Esophagus mucosa (tissue), 1 donor: ENCODE results near the gene OR4M1. TPM values are rescaled to one million over a fixed set of nuclear protein-coding genes. Genes with fewer than 3 reads are reported as not detected.
"Not testable (repeated sequence)": the region's sequence is repeated elsewhere in the genome, so short reads cannot be mapped to it uniquely, and the experiment has no call there.

ENCODE experiments used
- ATAC-seq: fragments of 200-7000 bp; cut with Tn5 transposase; one replicate; pipeline ENCODE4 v1.9.1; 2020
- total RNA-seq: library from RNA; stranded (reverse); gene quantifications from one replicate; pipeline ENCODE4 v1.2.4, GENCODE V29; 2023
- donor health status: DM: yes; HTN: yes; CAD: no.

The OR4M1 gene, protein sequence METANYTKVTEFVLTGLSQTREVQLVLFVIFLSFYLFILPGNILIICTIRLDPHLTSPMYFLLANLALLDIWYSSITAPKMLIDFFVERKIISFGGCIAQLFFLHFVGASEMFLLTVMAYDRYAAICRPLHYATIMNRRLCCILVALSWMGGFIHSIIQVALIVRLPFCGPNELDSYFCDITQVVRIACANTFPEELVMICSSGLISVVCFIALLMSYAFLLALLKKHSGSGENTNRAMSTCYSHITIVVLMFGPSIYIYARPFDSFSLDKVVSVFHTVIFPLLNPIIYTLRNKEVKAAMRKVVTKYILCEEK
- not detected for total RNA-seq

DNA sequence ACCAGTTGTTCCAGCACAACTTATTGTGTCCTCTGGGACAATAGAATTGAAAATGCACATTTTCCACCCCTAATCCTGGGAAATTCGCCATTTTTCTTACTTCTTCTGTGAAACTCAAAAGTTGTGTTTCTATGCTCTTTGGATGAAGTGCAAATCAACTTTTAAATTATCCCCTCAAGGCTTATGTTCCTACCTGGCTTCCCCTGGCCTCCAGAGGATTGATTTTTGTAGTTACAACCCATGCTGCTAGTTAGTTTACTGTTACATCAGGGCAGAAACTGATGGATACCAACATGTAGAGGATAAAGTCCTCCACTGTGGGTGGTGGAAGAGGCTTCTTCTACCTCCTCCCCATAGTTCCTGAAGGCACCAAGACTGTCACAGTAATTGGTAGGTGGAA is at the start of gene OR4M1:
Gene OR4M1, plus strand, starts transcription at position 301 of the 400 bp plus-strand sequence. CDS start 6,819 bp downstream, outside the sequence.
- not testable (repeated sequence) for ATAC-seq

DNA sequence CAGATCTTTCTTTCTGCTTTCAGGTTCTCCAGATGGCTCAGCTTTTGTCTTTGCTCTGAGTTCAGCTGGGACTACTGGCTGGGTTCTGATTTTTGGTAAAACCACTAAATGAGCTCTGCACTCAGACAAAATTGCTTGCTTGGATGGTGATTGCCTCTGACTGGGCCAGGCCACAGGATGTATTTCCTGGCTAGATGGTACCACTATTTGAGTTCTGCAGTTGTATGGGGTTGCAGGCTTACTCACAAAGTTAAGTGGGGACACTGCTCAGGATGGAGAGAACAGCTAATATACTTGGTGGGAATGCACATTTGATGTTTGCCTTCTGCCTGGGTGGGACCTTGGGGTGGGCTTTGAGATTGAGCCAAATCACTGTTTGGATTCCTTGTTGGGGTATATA is 43.9 kb upstream of the OR4M1 start:
- ATAC-seq, result no peak

DNA sequence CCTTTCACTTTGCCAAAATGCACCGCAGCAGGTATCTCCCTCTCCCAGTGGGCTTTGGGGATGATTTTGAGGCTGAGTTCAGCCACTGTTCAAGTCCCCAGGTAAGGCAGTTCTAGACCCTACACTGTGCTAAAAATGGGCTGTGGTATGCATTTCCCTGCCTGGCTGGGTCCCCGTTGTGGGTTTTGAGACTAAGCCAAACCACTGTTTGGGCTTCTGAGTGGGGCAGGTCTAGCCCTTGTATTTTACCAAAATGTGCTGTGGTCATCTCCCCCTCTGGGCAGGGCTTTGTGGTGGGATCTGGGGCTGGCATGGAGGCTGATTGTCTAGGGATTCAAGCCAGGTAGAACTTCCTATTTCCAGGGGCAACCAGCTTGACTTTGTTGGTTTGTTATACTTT is 43.5 kb upstream of the OR4M1 start:
- no peak for ATAC-seq

DNA sequence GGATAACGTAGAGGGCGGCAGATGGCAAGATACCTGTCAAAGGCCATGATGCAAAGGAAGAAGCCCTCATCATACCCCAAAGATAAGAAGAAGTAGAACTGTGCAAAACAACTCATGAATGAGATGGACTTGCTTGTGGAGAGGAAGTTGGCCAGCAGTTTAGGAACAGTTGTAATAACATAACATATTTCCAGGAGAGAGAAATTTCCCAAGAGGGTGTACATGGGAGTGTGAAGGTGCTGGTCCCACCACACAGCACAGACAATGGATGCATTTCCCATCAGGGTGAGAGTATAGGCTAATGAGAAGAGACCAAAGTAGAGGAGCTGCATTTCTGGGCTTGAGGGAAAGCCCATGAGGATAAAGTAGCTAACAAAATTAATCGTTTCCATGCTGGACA is 39.4 kb upstream of the OR4M1 start:
- not testable (repeated sequence) for ATAC-seq

DNA sequence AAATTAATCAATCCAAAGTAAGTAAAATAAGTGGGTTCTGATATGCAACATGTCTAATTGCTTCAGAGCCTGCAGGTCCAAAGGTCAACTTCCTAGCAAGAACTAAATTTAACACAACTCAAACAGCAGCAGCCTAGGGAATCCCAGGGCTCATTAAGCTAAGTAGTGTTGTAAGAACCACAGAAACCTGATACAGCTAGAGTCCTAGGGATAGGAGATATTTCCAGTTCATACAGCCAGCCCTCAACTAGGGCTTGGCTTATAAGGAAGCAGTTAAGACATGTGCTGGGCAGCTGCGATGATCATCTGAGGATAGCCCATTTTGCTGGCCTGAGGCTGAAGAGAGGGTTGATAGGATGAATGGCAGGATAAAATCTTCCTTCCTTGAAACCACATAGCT is 30.0 kb upstream of the OR4M1 start, which contains the start of gene OR4Q3:
Gene OR4Q3, plus strand, starts transcription at position 316 of the 400 bp plus-strand sequence.
- no peak for ATAC-seq

DNA sequence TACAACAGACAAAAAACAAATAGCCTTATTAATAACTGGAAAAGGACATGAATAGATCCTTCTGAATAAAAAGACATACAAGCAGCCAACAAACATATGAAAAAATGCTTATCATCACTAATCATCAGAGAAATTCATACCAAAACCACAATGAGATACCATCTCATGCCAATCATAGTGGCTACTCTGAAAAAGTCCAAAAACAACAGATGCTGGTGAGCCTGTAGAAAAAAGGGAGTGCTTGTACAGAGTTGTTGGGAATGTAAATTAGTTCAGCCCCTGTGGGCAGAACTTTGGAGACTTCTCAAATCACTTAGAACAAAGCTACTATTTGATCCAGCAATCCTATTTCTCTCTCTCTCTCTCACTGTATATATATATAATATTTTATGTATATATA is 21.0 kb upstream of the OR4M1 start:
- not testable (repeated sequence) for ATAC-seq

DNA sequence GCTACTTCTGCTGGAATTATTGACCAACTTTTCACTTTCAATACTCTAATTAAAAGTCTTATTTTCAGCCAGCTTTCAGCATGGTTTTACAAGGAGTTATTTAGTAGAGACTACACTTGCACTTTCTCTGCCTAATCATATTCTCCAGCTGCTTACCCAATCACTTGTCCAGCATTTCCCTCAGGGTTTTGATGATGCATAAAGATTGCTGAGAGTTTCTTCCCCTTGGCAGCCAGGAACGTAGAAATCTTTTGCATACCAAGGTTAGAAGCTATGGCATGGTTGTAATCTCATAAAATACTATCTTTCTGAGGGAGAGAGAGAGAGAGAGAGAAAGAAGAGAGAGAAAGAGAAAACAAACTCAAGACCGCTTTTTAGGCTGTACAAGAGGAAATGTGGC is 19.1 kb upstream of the OR4M1 start:
- no peak for ATAC-seq

DNA sequence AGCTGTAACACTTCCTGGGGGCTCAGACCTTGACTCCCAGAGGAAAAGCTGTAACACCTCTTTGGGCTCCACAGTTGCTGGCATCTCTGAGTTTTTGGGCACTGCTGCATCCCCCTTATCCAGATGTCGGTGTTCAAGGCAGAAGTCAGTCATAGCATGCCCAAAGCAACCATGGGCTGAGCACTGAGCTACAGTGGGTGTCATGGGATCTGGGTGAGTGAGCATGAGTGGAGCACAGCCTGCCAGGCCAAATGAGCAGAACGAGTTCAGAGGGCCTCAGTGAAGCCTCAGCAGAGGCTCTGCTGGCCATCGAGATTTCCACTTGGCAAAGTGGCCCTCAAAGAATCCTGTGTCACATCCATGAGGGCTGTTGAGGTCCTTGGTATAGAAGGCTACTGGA is 1.8 kb upstream of the OR4M1 start:
- not testable (repeated sequence) for ATAC-seq

DNA sequence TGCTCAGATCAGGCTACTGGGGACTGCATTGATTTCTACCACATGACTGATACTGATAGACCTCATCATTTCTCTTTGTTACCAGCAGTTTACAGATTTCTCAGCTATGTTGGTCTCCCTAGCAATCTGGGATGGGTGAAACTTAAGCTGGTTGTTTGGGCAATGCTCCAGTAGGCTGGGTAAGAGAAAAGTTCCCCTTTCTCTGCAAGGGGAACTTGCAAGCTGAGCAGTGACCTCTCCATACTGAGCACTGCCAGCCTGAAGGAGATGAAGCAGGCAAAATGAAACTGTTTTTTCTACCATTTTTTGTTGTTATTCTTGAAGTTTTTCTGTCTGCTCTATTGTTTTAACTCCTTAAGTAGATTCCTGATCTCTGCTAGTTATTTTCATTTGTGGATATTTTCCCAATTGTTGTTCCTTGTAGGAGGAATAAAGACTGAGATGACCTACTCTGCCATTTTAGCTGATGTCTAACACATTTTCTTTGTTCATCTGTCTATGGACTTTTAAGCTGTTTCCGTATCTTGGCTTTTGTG is 1.3 kb upstream of the OR4M1 start:
- no peak for ATAC-seq

DNA sequence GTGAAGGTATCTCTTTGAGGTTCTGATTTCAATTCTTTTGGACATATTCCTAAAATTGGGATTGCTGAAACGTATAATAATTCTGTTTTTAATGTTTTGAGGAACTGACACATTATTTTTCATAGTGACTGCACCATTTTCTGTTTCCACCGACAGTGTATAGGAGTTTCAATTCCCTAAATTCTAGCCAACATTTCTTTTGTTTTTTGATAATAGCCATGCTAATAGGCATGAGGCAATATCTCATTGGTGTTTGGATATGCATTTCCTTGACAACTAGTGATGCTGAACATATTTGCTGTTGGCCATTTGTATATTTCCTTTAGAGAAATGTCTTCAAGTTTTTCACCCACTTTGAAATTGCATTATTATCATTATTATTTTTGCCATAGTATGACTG is 850 bp upstream of the OR4M1 start:
- ATAC-seq, result not testable (repeated sequence)

DNA sequence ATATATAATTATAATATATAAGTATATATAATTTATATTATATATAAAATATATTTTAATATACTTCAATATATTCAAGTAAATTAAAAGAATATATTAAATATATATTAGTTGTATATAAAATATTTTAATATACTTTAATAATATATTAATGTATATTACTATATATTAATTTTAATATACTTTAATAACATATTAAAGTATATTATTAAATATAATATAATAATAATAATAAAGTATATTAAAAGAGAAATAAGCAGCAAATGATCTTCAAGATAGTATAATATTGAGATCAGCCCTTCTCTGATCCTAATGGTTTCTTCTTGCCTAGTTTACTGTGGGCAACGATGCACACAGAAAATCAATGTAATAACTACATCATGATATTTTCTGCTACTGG is 2.3 kb downstream of the OR4M1 start:
- no peak for ATAC-seq

DNA sequence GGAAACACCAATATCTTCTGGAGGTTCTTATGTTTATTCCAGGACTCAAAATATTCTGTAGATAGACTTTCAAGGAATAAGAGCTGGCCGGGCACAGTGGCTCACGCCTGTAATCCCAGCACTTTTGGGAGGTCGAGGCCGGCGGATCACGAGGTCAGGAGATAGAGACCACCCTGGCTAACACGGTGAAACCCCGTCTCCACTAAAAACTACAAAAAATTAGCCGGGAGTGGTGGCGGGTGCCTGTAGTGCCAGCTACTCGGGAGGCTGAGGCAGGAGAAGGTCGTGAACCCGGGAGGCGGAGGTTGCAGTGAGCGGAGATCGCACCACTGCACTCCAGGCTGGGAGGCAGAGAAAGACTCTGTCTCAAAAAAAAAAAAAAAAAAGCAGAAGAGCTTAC is 12.5 kb downstream of the OR4M1 start:
- not testable (repeated sequence) for ATAC-seq

DNA sequence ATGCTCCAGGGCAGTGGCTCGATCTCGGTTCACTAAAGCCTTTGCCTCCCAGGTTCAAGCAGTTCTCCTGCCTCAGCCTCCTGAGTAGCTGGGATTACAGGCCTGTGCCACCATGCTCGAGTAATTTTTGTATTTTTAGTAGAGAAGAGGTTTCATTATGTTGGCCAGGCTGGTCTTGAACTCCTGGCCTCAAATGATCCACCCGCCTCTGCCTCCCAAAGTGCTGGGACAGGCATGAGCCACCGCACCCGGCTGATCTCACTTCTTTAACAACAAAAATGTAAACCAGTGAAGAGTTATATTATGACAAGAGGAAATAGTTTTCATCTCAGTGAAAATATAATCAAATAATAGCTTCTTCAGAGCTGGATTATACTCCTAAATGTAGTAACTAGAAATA is 14.0 kb downstream of the OR4M1 start:
- not testable (repeated sequence) for ATAC-seq

DNA sequence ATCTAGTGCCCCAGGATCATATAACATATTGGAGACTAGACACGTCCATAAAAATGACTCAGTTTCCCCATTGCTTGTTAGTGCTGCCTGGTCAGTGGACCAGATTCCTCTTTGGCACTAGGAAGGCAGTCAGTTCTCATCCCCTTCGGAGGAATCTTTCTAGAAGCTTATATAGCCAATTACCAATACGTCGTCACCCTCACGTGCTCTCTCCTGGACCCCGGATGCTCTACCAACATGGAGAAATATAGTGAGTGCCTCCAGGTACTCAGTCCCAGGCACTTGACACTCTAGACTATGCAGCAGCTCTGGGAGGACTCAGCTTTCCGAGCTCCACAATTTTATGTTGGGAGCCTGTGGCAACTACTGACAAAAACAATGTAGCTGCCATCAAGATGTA is 14.8 kb downstream of the OR4M1 start:
- not testable (repeated sequence) for ATAC-seq

DNA sequence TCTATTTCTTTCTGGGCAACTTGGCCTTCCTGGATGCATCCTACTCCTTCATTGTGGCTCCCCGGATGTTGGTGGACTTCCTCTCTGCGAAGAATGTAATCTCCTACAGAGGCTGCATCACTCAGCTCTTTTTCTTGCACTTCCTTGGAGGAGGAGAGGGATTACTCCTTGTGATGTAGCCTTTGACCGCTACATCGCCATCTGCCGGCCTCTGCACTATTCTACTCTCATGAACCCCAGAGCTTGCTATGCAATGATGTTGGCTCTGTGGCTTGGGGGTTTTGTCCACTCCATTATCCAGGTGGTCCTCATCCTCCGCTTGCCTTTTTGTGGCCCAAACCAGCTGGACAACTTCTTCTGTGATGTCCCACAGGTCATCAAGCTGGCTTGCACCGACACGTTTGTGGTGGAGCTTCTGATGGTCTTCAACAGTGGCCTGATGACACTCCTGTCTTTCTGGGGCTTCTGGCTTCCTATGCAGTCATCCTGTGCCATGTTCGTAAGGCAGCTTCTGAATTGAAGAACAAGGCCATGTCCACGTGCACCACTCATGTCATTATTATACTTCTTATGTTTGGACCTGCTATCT is 23.3 kb downstream of the OR4M1 start:
- ATAC-seq, result not testable (repeated sequence)

DNA sequence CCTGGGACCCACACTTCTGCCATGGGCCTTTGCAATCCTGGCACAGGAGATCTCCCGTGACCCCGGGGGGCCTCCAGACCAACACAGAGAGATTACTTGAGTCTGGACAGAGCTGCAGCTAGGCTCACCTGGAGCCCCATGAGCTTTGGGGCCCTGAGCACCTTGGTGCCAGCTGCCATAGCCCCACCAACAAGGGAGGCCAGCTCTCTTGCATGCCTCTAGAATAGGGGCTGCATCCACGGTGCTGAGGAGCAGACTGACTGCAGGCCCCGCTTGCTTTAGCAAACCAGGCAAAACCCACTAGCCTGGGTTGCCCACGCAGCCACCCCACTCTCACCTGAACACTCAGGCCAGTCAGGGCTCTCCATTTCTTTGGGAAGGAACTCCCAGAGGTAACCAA is 26.6 kb downstream of the OR4M1 start:
- no peak for ATAC-seq

DNA sequence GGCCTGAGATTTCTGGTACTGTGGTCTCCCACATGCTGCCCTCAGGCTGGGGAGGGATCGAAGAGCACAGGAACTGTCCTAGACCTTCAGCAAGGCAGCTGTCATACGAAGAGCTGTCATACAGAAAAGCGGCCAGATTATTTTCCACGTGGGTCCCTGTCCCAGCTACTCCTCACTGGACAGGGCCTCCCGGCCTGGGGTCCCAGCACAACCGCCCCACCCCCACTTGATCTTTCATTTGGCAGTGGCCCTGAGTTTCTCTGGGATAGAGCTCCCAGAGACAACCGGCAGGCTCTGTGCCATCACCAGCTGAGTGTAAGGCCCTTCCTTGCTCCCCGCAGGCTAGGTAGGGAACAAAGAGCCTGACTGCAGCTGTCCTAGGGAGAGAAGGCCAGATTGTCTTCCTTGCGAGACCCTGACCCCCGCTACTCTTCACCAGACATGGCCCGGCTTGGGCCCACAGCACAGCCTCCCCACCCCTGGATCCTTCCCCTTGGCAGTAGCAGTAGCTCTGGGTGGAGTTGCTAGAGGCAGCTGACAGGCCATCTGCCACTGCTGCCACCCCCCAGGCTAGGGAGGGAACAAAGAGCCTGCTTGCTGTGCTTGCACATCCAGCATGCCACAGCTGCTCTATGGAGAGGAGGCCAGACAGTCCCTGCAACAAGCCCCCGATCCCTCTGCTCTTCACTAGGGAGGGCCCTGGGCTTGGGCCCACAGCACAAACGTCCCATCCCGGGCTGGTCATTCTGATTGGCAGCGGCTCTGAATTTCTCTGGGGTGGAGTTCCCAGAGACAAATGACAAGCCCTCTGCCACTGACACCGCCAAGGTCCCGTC is 27.2 kb downstream of the OR4M1 start:
- ATAC-seq, result no peak

DNA sequence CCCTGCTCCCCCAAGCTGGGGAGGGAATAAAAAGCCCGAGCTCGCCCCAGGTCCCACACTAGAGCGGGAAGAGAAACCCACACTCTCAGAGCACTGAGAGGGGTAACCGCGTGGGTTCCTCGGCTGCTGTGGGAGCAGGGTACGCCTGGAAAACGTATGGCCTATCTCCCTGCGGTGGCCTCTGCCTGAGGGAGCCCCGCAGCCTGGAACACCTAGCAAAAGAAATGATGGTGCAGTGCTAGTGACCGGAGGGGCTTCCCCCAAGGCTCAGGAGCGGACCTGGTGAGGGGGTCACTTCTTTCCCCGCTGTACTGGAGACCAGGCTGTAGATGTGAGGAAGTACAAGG is 27.8 kb downstream of the OR4M1 start:
- ATAC-seq, result no peak

DNA sequence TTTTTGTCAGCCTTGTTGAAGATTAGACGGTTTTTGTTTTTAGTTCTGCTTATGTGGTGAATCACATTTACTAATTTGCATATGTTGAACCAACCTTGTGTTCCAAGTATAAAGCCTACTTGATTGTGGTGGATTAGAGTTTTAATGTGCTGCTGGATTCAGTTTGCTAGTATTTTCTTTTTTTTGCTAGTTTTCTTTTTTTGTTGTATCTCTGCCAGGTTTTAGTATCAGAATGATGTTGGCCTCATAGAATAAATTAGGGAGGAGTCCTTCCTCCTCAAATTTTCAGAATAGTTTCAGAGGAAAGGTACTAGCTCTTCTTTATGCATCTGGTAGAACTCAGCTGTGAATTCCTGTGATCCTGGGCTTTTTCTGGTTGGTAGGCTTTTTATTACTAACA is 30.2 kb downstream of the OR4M1 start, which contains the start of gene OR4N2:
Gene OR4N2, plus strand, starts transcription at position 301 of the 400 bp plus-strand sequence. CDS start 23,679 bp downstream, outside the sequence.
- ATAC-seq, result not testable (repeated sequence)

DNA sequence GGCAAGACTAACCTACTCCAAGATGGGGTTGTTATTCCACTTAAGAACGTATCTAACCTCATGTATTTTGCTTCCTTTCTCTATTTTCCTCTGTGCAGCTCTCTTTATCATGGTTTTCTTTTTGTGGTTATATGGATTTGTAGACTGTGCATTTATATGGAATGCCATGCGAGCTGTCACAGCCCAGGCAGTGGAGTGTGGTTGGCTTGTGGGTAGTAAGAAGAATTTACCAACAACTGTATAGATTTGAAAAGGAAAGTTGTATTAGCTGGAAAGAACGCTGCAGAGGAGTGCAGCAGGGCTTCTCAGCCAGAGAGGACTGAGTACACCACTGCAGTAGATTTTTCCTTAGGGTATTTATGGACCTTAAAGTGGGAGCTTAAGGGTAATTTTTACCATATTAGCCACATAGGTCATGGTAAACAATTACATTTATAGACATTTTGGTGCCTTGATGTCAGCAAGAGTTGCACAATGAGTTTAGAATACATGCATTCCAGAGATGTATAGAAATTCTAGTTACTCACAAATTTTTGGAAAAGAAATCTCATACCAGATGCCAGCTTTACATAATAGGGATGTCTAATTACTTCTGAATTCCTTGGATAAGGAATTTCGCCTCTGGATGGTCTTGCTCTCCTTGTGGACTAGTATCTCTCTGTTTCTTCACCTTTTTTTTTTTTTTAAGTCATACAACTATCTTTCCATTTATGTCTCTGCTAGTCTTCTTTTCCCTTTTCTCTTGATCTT is 40.0 kb downstream of the OR4M1 start:
- ATAC-seq, result not testable (repeated sequence)

DNA sequence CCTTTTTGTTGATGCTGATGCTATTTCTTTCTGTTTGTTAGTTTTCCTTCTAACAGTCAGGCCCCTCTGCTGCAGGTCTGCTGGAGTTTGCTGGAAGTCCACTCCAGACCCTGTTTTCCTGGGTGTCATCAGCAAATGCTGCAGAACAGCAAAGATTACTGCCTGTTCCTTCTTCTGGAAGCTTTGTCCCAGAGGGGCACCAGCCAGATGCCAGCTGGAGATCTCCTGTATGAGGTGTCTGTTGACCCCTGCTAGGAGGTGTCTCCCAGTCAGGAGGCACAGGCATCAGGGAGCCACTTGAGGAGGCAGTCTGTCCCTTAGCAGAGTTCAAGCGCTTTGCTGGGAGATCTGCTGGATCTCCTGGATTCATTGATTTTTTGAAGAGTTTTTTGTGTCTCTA is 46.6 kb downstream of the OR4M1 start:
- not testable (repeated sequence) for ATAC-seq

DNA sequence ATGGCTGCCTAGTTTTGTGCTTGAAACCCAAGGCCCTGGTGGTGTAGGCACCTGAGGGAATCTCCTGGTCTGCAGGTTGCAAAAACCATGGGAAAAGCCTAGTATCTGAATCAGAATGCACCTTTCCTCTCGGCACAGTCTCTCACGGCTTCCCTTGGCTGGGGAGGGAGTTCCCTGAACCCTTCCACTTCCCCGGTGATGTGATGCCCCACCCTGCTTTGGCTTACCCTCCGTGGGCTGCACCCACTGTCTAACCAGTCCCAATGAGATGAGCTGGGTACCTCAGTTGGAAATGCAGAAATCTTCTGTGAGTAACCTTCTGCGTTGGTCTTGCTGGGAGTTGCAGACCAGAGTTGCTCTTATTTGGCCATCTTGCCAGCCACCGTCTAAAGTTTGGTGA is 47.7 kb downstream of the OR4M1 start:
- ATAC-seq, result not testable (repeated sequence)
